Right lobe of liver (tissue), 4 donors: ENCODE data around the gene CFAP20DC.

Source experiments
- POLR2A ChIP-seq: fragments of 450-650 bp; IDR thresholded peaks from one replicate; pipeline ENCODE4 v1.6.1; 2017; ENCODE audit warnings: antibody characterized with exemption, mild to moderate bottlenecking
- TF ChIP-seq, protein P1 (sequence below), 4 donors: fragments of 200-600 bp in 3 of 4; fragments of 450-650 bp in 1 of 4; IDR thresholded peaks; one replicate each; pipeline versions ENCODE4 v1.5.1 to v1.8.0; 2016 to 2022; ENCODE audit warnings: antibody characterized with exemption in 4 of 4, mild to moderate bottlenecking in 2 of 4
- donor health status: DM: no; HTN: no; CAD: no.
- donor health status: DM: no; HTN: no; CAD: no.
- donor health status: DM: no; HTN: yes; CAD: no.

DNA sequence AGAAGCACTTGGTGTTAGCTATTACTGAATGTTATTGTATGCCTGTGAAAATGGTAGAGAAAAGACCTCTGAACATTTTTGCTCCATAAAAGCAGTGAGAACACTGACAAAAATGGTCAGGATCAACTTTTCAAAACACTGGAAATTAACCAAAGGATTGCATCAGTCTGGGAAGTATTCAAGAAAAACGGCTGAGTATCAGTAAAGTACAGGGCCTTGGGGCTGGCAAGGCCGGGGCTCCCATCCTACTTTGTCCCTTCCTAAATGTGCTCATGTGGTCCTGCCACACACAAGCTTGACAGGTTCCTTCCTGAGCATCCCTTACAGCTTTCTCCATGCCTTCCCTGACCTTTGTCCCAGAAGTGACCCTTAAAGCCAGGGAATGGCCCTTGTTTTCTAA is 84.0 kb downstream of the CFAP20DC start:
- TF ChIP-seq, protein P1, sequence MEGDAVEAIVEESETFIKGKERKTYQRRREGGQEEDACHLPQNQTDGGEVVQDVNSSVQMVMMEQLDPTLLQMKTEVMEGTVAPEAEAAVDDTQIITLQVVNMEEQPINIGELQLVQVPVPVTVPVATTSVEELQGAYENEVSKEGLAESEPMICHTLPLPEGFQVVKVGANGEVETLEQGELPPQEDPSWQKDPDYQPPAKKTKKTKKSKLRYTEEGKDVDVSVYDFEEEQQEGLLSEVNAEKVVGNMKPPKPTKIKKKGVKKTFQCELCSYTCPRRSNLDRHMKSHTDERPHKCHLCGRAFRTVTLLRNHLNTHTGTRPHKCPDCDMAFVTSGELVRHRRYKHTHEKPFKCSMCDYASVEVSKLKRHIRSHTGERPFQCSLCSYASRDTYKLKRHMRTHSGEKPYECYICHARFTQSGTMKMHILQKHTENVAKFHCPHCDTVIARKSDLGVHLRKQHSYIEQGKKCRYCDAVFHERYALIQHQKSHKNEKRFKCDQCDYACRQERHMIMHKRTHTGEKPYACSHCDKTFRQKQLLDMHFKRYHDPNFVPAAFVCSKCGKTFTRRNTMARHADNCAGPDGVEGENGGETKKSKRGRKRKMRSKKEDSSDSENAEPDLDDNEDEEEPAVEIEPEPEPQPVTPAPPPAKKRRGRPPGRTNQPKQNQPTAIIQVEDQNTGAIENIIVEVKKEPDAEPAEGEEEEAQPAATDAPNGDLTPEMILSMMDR (IDR thresholded peaks at IDR 0.05): no peak
- no peak for TF ChIP-seq POLR2A
